ENCODE data around the gene PADI1. TPM values are rescaled to one million over a fixed set of nuclear protein-coding genes. Genes with fewer than 3 reads are reported as not detected.

Gene PADI1
- total and polyA plus RNA-seq, 2 of the 8 experiments (the other 6 are each of a cell fraction or from before 2014, with no cell fraction given): 0.20 to 0.30 TPM

- CTCF ChIA-PET (ENCODE audit: partially characterized antibody): interaction anchor here (1.8 to 2.4 kb wide), 2 partner anchors 71 to 108 kb away, joined by 6 to 11 read pairs; no protein-coding TSS in a partner anchor
- POLR2A ChIA-PET (ENCODE audit: partially characterized antibody): no interaction called here
- TF ChIP-seq TEAD4 (IDR thresholded peaks at IDR 0.05; ENCODE audit: low read depth, low read length): no peak
- no peak for TF ChIP-seq BACH1 (IDR thresholded peaks at IDR 0.05; ENCODE audit: low read length)
- no peak for TF ChIP-seq SP1 (IDR thresholded peaks at IDR 0.05; ENCODE audit: low read depth, low read length)
- TF ChIP-seq TAF7 (optimal IDR thresholded peaks at IDR 0.05; ENCODE audit: borderline replicate concordance, low read depth, low read length): no peak
- TF ChIP-seq E2F6 (IDR thresholded peaks at IDR 0.05): no peak
- no peak for TF ChIP-seq SP4 (IDR thresholded peaks at IDR 0.05; ENCODE audit: low read length)
- TF ChIP-seq PHF8 (conservative IDR thresholded peaks at IDR 0.05; ENCODE audit: low read depth, low read length): no peak
- no peak for TF ChIP-seq YY1 (IDR thresholded peaks at IDR 0.05; ENCODE audit: low read depth, low read length)
- no peak for TF ChIP-seq NRF1 (IDR thresholded peaks at IDR 0.05; ENCODE audit: low read depth, low read length)
- TF ChIP-seq HDAC2 (IDR thresholded peaks at IDR 0.05; ENCODE audit: borderline replicate concordance in 1 of 2, low read depth in 2 of 2, low read length in 2 of 2): no peak
- no peak for TF ChIP-seq MAFK (IDR thresholded peaks at IDR 0.05; ENCODE audit: low read depth, low read length)
- TF ChIP-seq NANOG (IDR thresholded peaks at IDR 0.05; ENCODE audit: insufficient read depth, low read depth, low read length, poor library complexity, severe bottlenecking): no peak
- no peak for TF ChIP-seq KDM4A (IDR thresholded peaks at IDR 0.05; ENCODE audit: low read depth, low read length, severe bottlenecking)
- TF ChIP-seq CEBPB (IDR thresholded peaks at IDR 0.05; ENCODE audit: low read depth, low read length): no peak
Measured at GRCh38 chr1:17165823-17166222, 39.1 kb upstream of the PADI1 start.

More at GRCh38 chr1:17165823-17166222, 39.1 kb upstream of the PADI1 start:
- FAIRE-seq (no peak), DNase-seq (ENCODE audit: low read depth in 1 of 2, low spot score in 2 of 2) (no peak)
- H3K14ac ChIP-seq (ENCODE audit: insufficient read length): no peak overlapping the region
- H3K18ac ChIP-seq (ENCODE audit: extremely low read depth, low read length): no peak overlapping the region
- no peaks in the 10 kb centered on the region for H3K79me2 ChIP-seq (ENCODE audit: control insufficient read depth in 1 of 2, insufficient read depth in 2 of 2, low read length in 2 of 2)
- H2AK5ac ChIP-seq (ENCODE audit: low read depth, low read length): no peak overlapping the region
- H2BK15ac ChIP-seq (ENCODE audit: low read length): no peak overlapping the region
- WGBS, 2 experiments (ENCODE audit: extremely low coverage in 1 of 2, insufficient coverage in 1 of 2, insufficient read length in 1 of 2, insufficient replicate concordance in 2 of 2, low coverage in 1 of 2, low lambda C conversion rate in 2 of 2, missing lambda C conversion rate in 1 of 2): 60% methylated on average over 1 of the region's 1 CpG; no CpG with 5 or more reads in 1 of the 2 experiments
- H2BK12ac ChIP-seq (ENCODE audit: low read depth, low read length): no peak overlapping the region
- H2BK20ac ChIP-seq (ENCODE audit: low read length): no peak overlapping the region
- H3K4me3 ChIP-seq (ENCODE audit: extremely low read depth in 1 of 4, insufficient read depth in 2 of 4, low read depth in 3 of 4, low read length in 4 of 4): no peak overlapping the region
- H4K8ac ChIP-seq (ENCODE audit: extremely low read depth, insufficient read depth, low read length): no peak overlapping the region
- H3K27ac ChIP-seq (ENCODE audit: low read depth, low read length): no peak overlapping the region
- H3K36me3 ChIP-seq (ENCODE audit: control insufficient read depth in 2 of 4, insufficient read depth in 4 of 4, low read length in 3 of 4): no peaks in the 10 kb centered on the region
- H3K79me1 ChIP-seq (ENCODE audit: low read depth, low read length): no peaks in the 10 kb centered on the region
- no peak overlapping the region for H2BK120ac ChIP-seq (replicated peaks; ENCODE audit: low read depth, low read length)
- H3K23ac ChIP-seq (ENCODE audit: insufficient read length): no peak overlapping the region
- no peak overlapping the region for H3K9ac ChIP-seq (replicated peaks in 1 of 4; ENCODE audit: extremely low read depth in 1 of 4, low read depth in 3 of 4, low read length in 3 of 4)
- no peaks in the 10 kb centered on the region for H3K9me3 ChIP-seq (ENCODE audit: insufficient read depth in 2 of 2, low read depth in 1 of 2, low read length in 1 of 2)
- no peak overlapping the region for H3K4me2 ChIP-seq (ENCODE audit: insufficient read depth in 1 of 2, low read depth in 2 of 2, low read length in 2 of 2)
- no peak overlapping the region for H4K5ac ChIP-seq (ENCODE audit: insufficient read length, low read depth, low read length)
- peaks cover 0 to 4% (median 3%) of the 10 kb centered on the region in 4 experiments; a peak in 4 of 7 replicates for H3K4me1 ChIP-seq (replicated peaks in 1 of 4; ENCODE audit: control insufficient read depth in 3 of 4, insufficient read depth in 4 of 4, low read length in 3 of 4)
- H4K91ac ChIP-seq (replicated peaks; ENCODE audit: insufficient read length, low read length): no peak overlapping the region
- peaks cover 0 to 2% of the 10 kb centered on the region in 2 experiments for H4K20me1 ChIP-seq (replicated peaks in 1 of 2; ENCODE audit: control insufficient read depth in 1 of 2, insufficient read depth in 2 of 2, low read length in 2 of 2)
- H3K27me3 ChIP-seq (replicated peaks in 1 of 4; ENCODE audit: control insufficient read depth in 3 of 4, extremely low read depth in 1 of 4, insufficient read depth in 3 of 4, low read length in 3 of 4): no peaks in the 10 kb centered on the region
- H3K23me2 ChIP-seq (ENCODE audit: low read depth, low read length): peaks cover 5% of the 10 kb centered on the region; the same call in 1 of the 2 replicates
- peak overlapping the region; percentile 51 for H3K56ac ChIP-seq (replicated peaks; ENCODE audit: insufficient read length, low read depth, low read length)
- H2AFZ ChIP-seq (ENCODE audit: low read length): no peak overlapping the region
- H2BK5ac ChIP-seq (ENCODE audit: low read depth, low read length): no peak overlapping the region
- no peak overlapping the region for H3K4ac ChIP-seq (replicated peaks; ENCODE audit: insufficient read length, low read depth, low read length)
